H1 (cell line): Measurements from ENCODE around the gene ATM. TPM values are rescaled to one million over a fixed set of nuclear protein-coding genes. Genes with fewer than 3 reads are reported as not detected.

Experiments
- KDM1A ChIP-seq: fragments of 200-600, 300-600 bp; sonication (generic); IDR thresholded peaks from 2 replicates; pipeline ENCODE4 v1.7.1; 2016; ENCODE audit warnings: mild to moderate bottlenecking, low read length, borderline replicate concordance
- MAFK ChIP-seq: IDR thresholded peaks from 2 replicates; pipeline ENCODE4 v1.6.1; 2012; ENCODE audit warnings: low read depth, mild to moderate bottlenecking, improper control_type of control experiment, low read length
- POU5F1 ChIP-seq: IDR thresholded peaks from 2 replicates; pipeline ENCODE4 v1.6.1; 2011; ENCODE audit warnings: low read depth, mild to moderate bottlenecking, low read length, moderate library complexity
- SP1 ChIP-seq: IDR thresholded peaks from 2 replicates; pipeline ENCODE4 v1.6.1; 2011; ENCODE audit warnings: low read depth, low read length
- TAF7 ChIP-seq: optimal IDR thresholded peaks from 2 replicates; pipeline ENCODE3; 2011; ENCODE audit warnings: low read depth, mild to moderate bottlenecking, inconsistent platforms, low read length, moderate library complexity, borderline replicate concordance
- polyA plus RNA-seq, 7 experiments: library from polyadenylated mRNA; depleted of rRNA in 3 of 7; stranded (reverse) in 5 of 7; unstranded in 2 of 7; fragments of >200 nt in 5 of 7; fragments of 200-250 nt in 2 of 7; gene quantifications; 1 replicate in 5 of 7; 2 replicates in 1 of 7; 4 replicates in 1 of 7; pipeline versions ENCODE4 v1.2.1 to v1.2.3, GENCODE V29; 2011 to 2013; ENCODE audit warnings: missing spikeins in 2 of 7, mixed read lengths in 2 of 7
- total RNA-seq: library from RNA; stranded (reverse); fragmentation: NEBNext Ultra II Directional; extraction: Animal tissue kit (Norgen Biotek cat#: 25700); gene quantifications from 2 replicates; pipeline ENCODE4 v1.2.1, GENCODE V29; 2021

Gene ATM
- total and polyA plus RNA-seq, 2 of the 8 experiments (the other 6 are each of a cell fraction or from before 2014, with no cell fraction given) = 14.9 to 55.4 TPM

DNA sequence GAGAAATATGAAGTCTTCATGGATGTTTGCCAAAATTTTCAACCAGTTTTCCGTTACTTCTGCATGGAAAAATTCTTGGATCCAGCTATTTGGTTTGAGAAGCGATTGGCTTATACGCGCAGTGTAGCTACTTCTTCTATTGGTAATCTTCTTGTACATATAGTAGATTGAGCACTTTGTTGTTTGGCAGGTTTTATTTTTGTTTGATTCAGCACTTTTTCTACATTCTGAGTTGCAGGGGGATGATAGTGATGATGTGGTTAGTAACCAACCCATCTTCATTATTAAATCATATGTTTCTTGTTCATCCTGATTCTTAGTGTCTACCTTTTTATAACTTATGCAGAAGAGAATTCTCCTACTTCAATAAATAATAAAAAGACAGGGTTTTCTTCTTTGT is 122.9 kb downstream of the ATM start (continued):
- TF ChIP-seq POU5F1 (no peak), MAFK (no peak), SP1 (no peak), KDM1A (no peak), TAF7 (no peak)
